HG03045 (cell line): ENCODE measurements around the gene EYA2.

Source experiments
- ATAC-seq: cut with Tn5 transposase; IDR thresholded peaks from one replicate; pipeline ENCODE4 v1.9.1; 2021; ENCODE audit warnings: mild to moderate bottlenecking, moderate library complexity; ENCODE audit not compliant: unreplicated experiment

The EYA2 gene

DNA sequence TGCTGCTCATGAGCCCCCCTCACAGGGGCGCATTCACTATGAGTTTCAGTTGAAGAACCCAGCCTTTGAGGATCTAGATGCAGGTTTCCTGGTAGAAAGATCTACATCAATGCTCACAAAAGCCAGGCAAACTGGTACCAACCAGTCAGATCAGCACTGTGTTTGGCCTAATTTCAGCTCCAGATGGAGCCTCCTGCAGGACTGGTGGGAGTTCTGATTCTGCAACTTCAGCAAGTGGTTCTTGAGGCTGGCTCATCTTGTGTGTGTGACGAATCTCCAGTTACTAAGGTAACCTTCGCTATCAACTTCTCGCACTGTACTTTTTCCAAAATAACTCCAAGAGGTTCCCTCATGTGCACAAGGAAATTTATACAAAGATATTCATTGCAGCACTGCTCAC, 343.1 kb downstream of the EYA2 start:
- ATAC-seq: no peak
